H1 (cell line): Measurements from ENCODE around the gene SPOCK1. TPM values are rescaled to one million over a fixed set of nuclear protein-coding genes. Genes with fewer than 3 reads are reported as not detected.

ENCODE experiments used
- CTCF ChIA-PET: fragments of 300-600 bp; sonication (Branson Sonifier 250); formaldehyde crosslinking; loops from one replicate; lab custom pipeline; 2021; ENCODE audit not compliant: partially characterized antibody; lab: Charles Lee
- POLR2A ChIA-PET: fragments of 300-600 bp; sonication (Branson Sonifier 250); formaldehyde crosslinking; loops from one replicate; lab custom pipeline; 2021; ENCODE audit warnings: inconsistent platforms; ENCODE audit not compliant: partially characterized antibody; lab: Charles Lee
- DNase-seq, 2 experiments: peaks; one replicate each; pipeline versions ENCODE4 v3.0.0 to v3.0.0-alpha.2; 2010 to 2022; ENCODE audit warnings: low spot score in 2 of 2, low read depth in 1 of 2, mixed read lengths in 1 of 2
- FAIRE-seq: peaks from 2 replicates; lab custom pipeline; 2011; peaks lifted over from hg19 to GRCh38; lab: Jason Lieb, UNC
- H2AFZ ChIP-seq: 2 replicates; pipeline ENCODE4 v1.8.1; 2012; ENCODE audit warnings: low read length, inconsistent platforms
- H2AK5ac ChIP-seq: 2 replicates; pipeline ENCODE4 v1.6.1; 2013; ENCODE audit warnings: low read depth, low read length
- H2BK120ac ChIP-seq: replicated peaks from 2 replicates; pipeline ENCODE3; 2013; ENCODE audit warnings: low read depth, low read length, inconsistent platforms
- H2BK12ac ChIP-seq: 2 replicates; pipeline ENCODE4 v1.6.1; 2013; ENCODE audit warnings: low read depth, low read length
- H2BK15ac ChIP-seq: 2 replicates; pipeline ENCODE4 v1.6.1; 2013; ENCODE audit warnings: low read length
- H2BK20ac ChIP-seq: 2 replicates; pipeline ENCODE4 v1.6.1; 2013; ENCODE audit warnings: low read length
- H2BK5ac ChIP-seq: 2 replicates; pipeline ENCODE4 v1.6.1; 2013; ENCODE audit warnings: low read depth, low read length
- H3K14ac ChIP-seq: 2 replicates; pipeline ENCODE4 v1.6.1; 2013; ENCODE audit warnings: inconsistent platforms; ENCODE audit not compliant: insufficient read length
- H3K18ac ChIP-seq: 2 replicates; pipeline ENCODE4 v1.6.1; 2013; ENCODE audit warnings: low read length; ENCODE audit errors: extremely low read depth
- H3K23ac ChIP-seq: 2 replicates; pipeline ENCODE4 v1.6.1; 2013; ENCODE audit warnings: inconsistent platforms; ENCODE audit not compliant: insufficient read length
- H3K23me2 ChIP-seq: 2 replicates; pipeline ENCODE4 v1.6.1; 2013; ENCODE audit warnings: low read depth, low read length
- H3K27ac ChIP-seq: 2 replicates; pipeline ENCODE4 v1.6.1; 2011; ENCODE audit warnings: low read depth, low read length, inconsistent platforms
- H3K27me3 ChIP-seq, 4 experiments: replicated peaks in 1 of 4; 1 replicate in 1 of 4; 2 replicates in 3 of 4; pipeline versions ENCODE4 v1.6.1 to v1.8.1; 2011 to 2013; ENCODE audit warnings: low read length in 3 of 4, mild to moderate bottlenecking in 3 of 4, inconsistent platforms in 2 of 4, mixed read lengths in 2 of 4, moderate library complexity in 1 of 4; ENCODE audit not compliant: control insufficient read depth in 3 of 4, insufficient read depth in 3 of 4; ENCODE audit errors: extremely low read depth in 1 of 4
- H3K36me3 ChIP-seq, 4 experiments: 2 replicates each; pipeline versions ENCODE4 v1.6.1 to v1.8.1; 2011 to 2013; ENCODE audit warnings: mild to moderate bottlenecking in 4 of 4, low read length in 3 of 4, moderate library complexity in 2 of 4, control low read depth in 1 of 4, inconsistent platforms in 1 of 4; ENCODE audit not compliant: insufficient read depth in 4 of 4, control insufficient read depth in 2 of 4
- H3K4ac ChIP-seq: replicated peaks from 2 replicates; pipeline ENCODE3; 2013; ENCODE audit warnings: low read length, low read depth, mixed read lengths, inconsistent platforms; ENCODE audit not compliant: insufficient read length
- H3K4me1 ChIP-seq, 4 experiments: replicated peaks in 1 of 4; 1 replicate in 1 of 4; 2 replicates in 3 of 4; pipeline versions ENCODE4 v1.6.1 to v1.8.1; 2011 to 2013; ENCODE audit warnings: low read length in 3 of 4, inconsistent platforms in 2 of 4, mixed read lengths in 1 of 4; ENCODE audit not compliant: insufficient read depth in 4 of 4, control insufficient read depth in 3 of 4
- H3K4me2 ChIP-seq, 2 experiments: 2 replicates each; pipeline versions ENCODE4 v1.6.1 to v1.8.1; 2011 to 2013; ENCODE audit warnings: low read depth in 2 of 2, low read length in 2 of 2, control low read depth in 1 of 2, inconsistent platforms in 1 of 2, mild to moderate bottlenecking in 1 of 2; ENCODE audit not compliant: insufficient read depth in 1 of 2
- H3K4me3 ChIP-seq, 4 experiments: fragments of 200-600, 300-600 bp in 1 of 4; sonication (generic), shearing (Covaris generic), sonication (Bioruptor Twin) in 1 of 4; 2 replicates each; pipeline versions ENCODE4 v1.5.1 to v1.8.1; 2011 to 2016; ENCODE audit warnings: low read length in 4 of 4, low read depth in 3 of 4, control low read depth in 2 of 4, inconsistent platforms in 2 of 4, mild to moderate bottlenecking in 2 of 4, mixed read lengths in 1 of 4, moderate library complexity in 1 of 4; ENCODE audit not compliant: insufficient read depth in 2 of 4; ENCODE audit errors: extremely low read depth in 1 of 4
- H3K56ac ChIP-seq: replicated peaks from 2 replicates; pipeline ENCODE3; 2013; ENCODE audit warnings: low read depth, mild to moderate bottlenecking, mixed read lengths, low read length, inconsistent platforms; ENCODE audit not compliant: insufficient read length
- H3K79me1 ChIP-seq: 2 replicates; pipeline ENCODE4 v1.6.1; 2013; ENCODE audit warnings: low read depth, low read length, control low read depth
- H3K79me2 ChIP-seq, 2 experiments: 2 replicates each; pipeline versions ENCODE4 v1.6.1 to v1.8.1; 2012 to 2013; ENCODE audit warnings: low read length in 2 of 2, mild to moderate bottlenecking in 2 of 2, inconsistent platforms in 1 of 2; ENCODE audit not compliant: insufficient read depth in 2 of 2, control insufficient read depth in 1 of 2
- H3K9ac ChIP-seq, 4 experiments: replicated peaks in 1 of 4; 1 replicate in 1 of 4; 2 replicates in 3 of 4; pipeline versions ENCODE4 v1.6.1 to v1.8.1; 2011 to 2013; ENCODE audit warnings: low read depth in 3 of 4, low read length in 3 of 4, control low read depth in 2 of 4, mild to moderate bottlenecking in 2 of 4, moderate library complexity in 2 of 4, inconsistent platforms in 1 of 4; ENCODE audit errors: extremely low read depth in 1 of 4
- H3K9me3 ChIP-seq, 2 experiments: 2 replicates each; pipeline versions ENCODE4 v1.6.1 to v1.8.1; 2012 to 2013; ENCODE audit warnings: mild to moderate bottlenecking in 2 of 2, moderate library complexity in 2 of 2, control low read depth in 1 of 2, inconsistent platforms in 1 of 2, low read depth in 1 of 2, low read length in 1 of 2, mixed read lengths in 1 of 2; ENCODE audit not compliant: insufficient read depth in 2 of 2
- H4K20me1 ChIP-seq, 2 experiments: replicated peaks in 1 of 2; 2 replicates each; pipeline versions ENCODE3 to v1.8.1; 2011 to 2013; ENCODE audit warnings: inconsistent platforms in 2 of 2, low read length in 2 of 2, mild to moderate bottlenecking in 1 of 2; ENCODE audit not compliant: insufficient read depth in 2 of 2, control insufficient read depth in 1 of 2
- H4K5ac ChIP-seq: 2 replicates; pipeline ENCODE4 v1.6.1; 2013; ENCODE audit warnings: low read length, low read depth, mixed read lengths, inconsistent platforms; ENCODE audit not compliant: insufficient read length
- H4K8ac ChIP-seq: 2 replicates; pipeline ENCODE4 v1.8.0; 2013; ENCODE audit warnings: mild to moderate bottlenecking, moderate library complexity, low read length, inconsistent platforms; ENCODE audit not compliant: insufficient read depth; ENCODE audit errors: extremely low read depth
- H4K91ac ChIP-seq: replicated peaks from 2 replicates; pipeline ENCODE3; 2013; ENCODE audit warnings: low read length, mixed read lengths, inconsistent platforms; ENCODE audit not compliant: insufficient read length
- CTBP2 ChIP-seq: IDR thresholded peaks from 2 replicates; pipeline ENCODE4 v1.7.0; 2011; ENCODE audit warnings: borderline replicate concordance, mild to moderate bottlenecking, moderate library complexity, mixed read lengths, low read length; ENCODE audit not compliant: insufficient read depth, insufficient read length
- E2F6 ChIP-seq: IDR thresholded peaks from 2 replicates; pipeline ENCODE4 v1.6.1; 2012; ENCODE audit warnings: inconsistent platforms
- SP4 ChIP-seq: IDR thresholded peaks from 2 replicates; pipeline ENCODE4 v1.6.1; 2012; ENCODE audit warnings: low read length, inconsistent platforms
- SRF ChIP-seq: IDR thresholded peaks from 2 replicates; pipeline ENCODE4 v1.6.1; 2011; ENCODE audit warnings: mild to moderate bottlenecking, low read depth, low read length, moderate library complexity
- SUZ12 ChIP-seq: fragments of 200-600 bp; sonication (generic); IDR thresholded peaks from 2 replicates; pipeline ENCODE4 v1.6.1; 2012; ENCODE audit warnings: mild to moderate bottlenecking, inconsistent platforms, low read length, moderate library complexity, mixed read lengths
- TBP ChIP-seq: IDR thresholded peaks from 2 replicates; pipeline ENCODE4 v1.6.1; 2011; ENCODE audit warnings: low read depth, low read length, improper control_type of control experiment
- WGBS, 2 experiments: shearing (Covaris generic) in 1 of 2; methylation state at CpG; one replicate each; pipeline versions ENCODE4 v1.1.6 to v1.1.7; 2013 to 2015; ENCODE audit warnings: low lambda C conversion rate in 2 of 2, mixed read lengths in 2 of 2, inconsistent platforms in 1 of 2, low coverage in 1 of 2, missing lambda C conversion rate in 1 of 2; ENCODE audit not compliant: insufficient replicate concordance in 2 of 2, insufficient coverage in 1 of 2, insufficient read length in 1 of 2; ENCODE audit errors: extremely low coverage in 1 of 2, missing lambda C conversion rate in 1 of 2; 5-methylcytosine and 5-hydroxymethylcytosine counted together
- polyA plus RNA-seq, 7 experiments: library from polyadenylated mRNA; depleted of rRNA in 3 of 7; stranded (reverse) in 5 of 7; unstranded in 2 of 7; fragments of >200 nt in 5 of 7; fragments of 200-250 nt in 2 of 7; gene quantifications; 1 replicate in 5 of 7; 2 replicates in 1 of 7; 4 replicates in 1 of 7; pipeline versions ENCODE4 v1.2.1 to v1.2.3, GENCODE V29; 2011 to 2013; ENCODE audit warnings: missing spikeins in 2 of 7, mixed read lengths in 2 of 7
- total RNA-seq: library from RNA; stranded (reverse); fragmentation: NEBNext Ultra II Directional; extraction: Animal tissue kit (Norgen Biotek cat#: 25700); gene quantifications from 2 replicates; pipeline ENCODE4 v1.2.1, GENCODE V29; 2021

SPOCK1 gene
- total and polyA plus RNA-seq, 2 of the 8 experiments (the other 6 are each of a cell fraction or from before 2014, with no cell fraction given) = 6.9 to 18.1 TPM

GRCh38 chr5:137185193-137185592 lies 313.9 kb downstream of the SPOCK1 start:
- no peak for FAIRE-seq
- H2AK5ac ChIP-seq = no peak overlapping the region

More at GRCh38 chr5:137185193-137185592, 313.9 kb downstream of the SPOCK1 start:
- Histone ChIP-seq H2AFZ (no peak overlapping the region), H3K79me2 (no peaks in the 10 kb centered on the region), H3K9ac (no peak overlapping the region), H3K36me3 (no peaks in the 10 kb centered on the region), H4K5ac (no peak overlapping the region), H4K91ac (no peak overlapping the region), H2BK12ac (no peak overlapping the region), H3K14ac (no peak overlapping the region), H3K79me1 (no peaks in the 10 kb centered on the region), H3K4me2 (no peak overlapping the region), H4K20me1 (no peaks in the 10 kb centered on the region)
- no peak for DNase-seq
- TF ChIP-seq SP4 (no peak), SUZ12 (no peak), SRF (no peak), TBP (no peak), E2F6 (no peak), CTBP2 (no peak)
- TF ChIP-seq, all 59 proteins: peak for 0
- Histone ChIP-seq H3K4me1 (no peaks in the 10 kb centered on the region), H3K9me3 (no peaks in the 10 kb centered on the region), H3K23me2 (no peaks in the 10 kb centered on the region), H3K27me3 (no peaks in the 10 kb centered on the region), H4K8ac (no peak overlapping the region), H3K18ac (no peak overlapping the region), H3K27ac (no peak overlapping the region), H2BK20ac (no peak overlapping the region), H3K56ac (no peak overlapping the region), H3K4me3 (no peak overlapping the region), H3K4ac (no peak overlapping the region), H2BK5ac (no peak overlapping the region), H2BK15ac (no peak overlapping the region), H2BK120ac (no peak overlapping the region), H3K23ac (no peak overlapping the region)
- POLR2A ChIA-PET = no interaction called here
- CTCF ChIA-PET = no interaction called here
- WGBS, 2 experiments = 82% methylated on average over 2 of the region's 2 CpGs; no CpG with 5 or more reads in 1 of the 2 experiments
